Measurements from ENCODE around the gene ZHX3. TPM values are rescaled to one million over a fixed set of nuclear protein-coding genes. Genes with fewer than 3 reads are reported as not detected.

The ZHX3 gene
- total and polyA plus RNA-seq, 2 donors from 2014 or later = 24.7 to 153 TPM

DNA sequence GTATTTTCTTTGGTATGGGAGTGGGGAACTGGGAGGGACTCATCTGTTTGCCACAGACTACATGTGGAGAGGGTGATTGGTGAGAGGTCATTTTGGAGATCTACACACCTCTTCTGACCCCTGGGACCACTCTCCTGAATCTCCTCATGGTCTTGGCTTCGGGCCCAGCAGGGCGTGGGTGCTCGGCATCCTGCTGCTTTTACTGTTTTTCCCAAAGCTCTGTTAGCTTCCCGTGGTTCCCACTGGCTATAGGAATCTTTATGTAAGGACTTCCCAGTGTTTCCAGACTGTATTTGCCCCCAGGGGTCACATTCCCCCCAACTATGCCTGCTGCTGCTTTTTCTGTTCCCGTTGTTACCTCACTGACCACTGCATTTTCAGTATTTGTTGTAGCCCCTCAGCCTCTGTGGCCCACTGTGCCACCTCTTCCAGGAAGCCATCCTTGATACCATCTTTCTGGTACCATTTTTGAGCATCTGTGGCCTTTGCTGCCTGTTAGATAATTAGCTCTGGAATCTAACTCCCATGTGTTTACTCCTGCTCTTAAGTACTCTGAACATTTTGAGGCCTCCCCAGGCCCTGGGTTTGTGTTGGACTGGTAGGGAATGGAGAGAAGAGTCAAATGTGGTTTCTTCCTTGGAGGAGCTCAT lies 165.3 kb downstream of the ZHX3 start:
- H3K4me3 ChIP-seq (ENCODE audit: low read length in 3 of 3) = no peak overlapping the region
- H3K36me3 ChIP-seq (ENCODE audit: control insufficient read depth in 2 of 3, insufficient read depth in 3 of 3, low read length in 3 of 3) = no peaks in the 10 kb centered on the region
- H3K27me3 ChIP-seq (ENCODE audit: control insufficient read depth, insufficient read depth, low read length) = no peaks in the 10 kb centered on the region
- H3K9ac ChIP-seq (ENCODE audit: low read length in 3 of 3) = no peak overlapping the region
- no peaks in the 10 kb centered on the region for H3K9me3 ChIP-seq (ENCODE audit: control insufficient read depth in 2 of 3, insufficient read depth in 1 of 3, low read length in 3 of 3)
- peaks cover 0 to 45% (median 36%) of the 10 kb centered on the region in 3 donors for H3K4me1 ChIP-seq (ENCODE audit: control insufficient read depth in 2 of 3, insufficient read depth in 2 of 3, low read depth in 1 of 3, low read length in 3 of 3)
- FAIRE-seq (no peak), DNase-seq (peak in 1 of 5 donors; percentile 26)
- no peak overlapping the region for H3K27ac ChIP-seq (ENCODE audit: low read depth in 2 of 2, low read length in 2 of 2)
- TF ChIP-seq, protein P1, sequence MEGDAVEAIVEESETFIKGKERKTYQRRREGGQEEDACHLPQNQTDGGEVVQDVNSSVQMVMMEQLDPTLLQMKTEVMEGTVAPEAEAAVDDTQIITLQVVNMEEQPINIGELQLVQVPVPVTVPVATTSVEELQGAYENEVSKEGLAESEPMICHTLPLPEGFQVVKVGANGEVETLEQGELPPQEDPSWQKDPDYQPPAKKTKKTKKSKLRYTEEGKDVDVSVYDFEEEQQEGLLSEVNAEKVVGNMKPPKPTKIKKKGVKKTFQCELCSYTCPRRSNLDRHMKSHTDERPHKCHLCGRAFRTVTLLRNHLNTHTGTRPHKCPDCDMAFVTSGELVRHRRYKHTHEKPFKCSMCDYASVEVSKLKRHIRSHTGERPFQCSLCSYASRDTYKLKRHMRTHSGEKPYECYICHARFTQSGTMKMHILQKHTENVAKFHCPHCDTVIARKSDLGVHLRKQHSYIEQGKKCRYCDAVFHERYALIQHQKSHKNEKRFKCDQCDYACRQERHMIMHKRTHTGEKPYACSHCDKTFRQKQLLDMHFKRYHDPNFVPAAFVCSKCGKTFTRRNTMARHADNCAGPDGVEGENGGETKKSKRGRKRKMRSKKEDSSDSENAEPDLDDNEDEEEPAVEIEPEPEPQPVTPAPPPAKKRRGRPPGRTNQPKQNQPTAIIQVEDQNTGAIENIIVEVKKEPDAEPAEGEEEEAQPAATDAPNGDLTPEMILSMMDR (IDR thresholded peaks at IDR 0.05; ENCODE audit: borderline replicate concordance, extremely low read depth, insufficient read depth) = no peak
- intact Hi-C loops (cut with DNase I) = no loop called here

DNA sequence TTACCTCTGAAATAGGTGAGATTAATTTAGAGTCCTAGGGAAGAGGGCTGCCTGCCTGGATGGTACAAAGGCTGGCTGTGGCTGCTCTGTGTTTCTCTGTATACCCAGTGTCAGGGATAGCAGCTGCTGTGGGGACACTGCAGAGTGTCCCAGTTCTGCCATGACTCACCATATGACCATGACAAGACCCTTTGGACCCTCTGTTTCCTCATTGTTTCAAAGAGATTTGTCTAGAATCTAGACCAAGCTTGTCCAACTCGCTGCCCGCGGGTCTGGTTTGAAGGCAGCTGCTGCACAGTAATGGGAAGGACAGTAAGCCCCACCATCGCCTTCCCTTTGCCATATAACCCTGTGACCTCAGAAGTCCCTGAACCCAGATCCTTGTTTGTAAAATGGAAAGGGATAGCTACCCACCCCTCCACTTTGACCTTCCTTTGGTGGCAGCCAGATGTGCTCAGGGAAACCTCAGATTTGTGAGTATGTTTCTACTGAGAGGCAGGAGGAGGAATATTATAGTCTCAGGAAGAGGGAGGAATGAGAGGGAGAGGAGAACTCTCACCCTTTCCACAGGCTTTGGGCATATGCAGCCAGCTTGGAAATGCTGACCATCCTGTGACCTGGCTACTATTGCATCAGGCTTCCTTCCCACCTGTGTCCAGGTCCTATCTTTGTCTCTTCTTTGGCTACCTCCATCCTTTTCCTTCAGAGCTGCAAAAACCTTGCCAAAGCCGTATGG lies 166.2 kb downstream of the ZHX3 start:
- Histone ChIP-seq H3K9ac (ENCODE audit: low read length in 3 of 3) (no peak overlapping the region), H3K27me3 (ENCODE audit: control insufficient read depth, insufficient read depth, low read length) (no peaks in the 10 kb centered on the region), H3K27ac (ENCODE audit: low read depth in 2 of 2, low read length in 2 of 2) (peak overlapping the region in 1 of 2 donors; percentile 2), H3K4me1 (ENCODE audit: control insufficient read depth in 2 of 3, insufficient read depth in 2 of 3, low read depth in 1 of 3, low read length in 3 of 3) (peaks cover 0 to 46% (median 42%) of the 10 kb centered on the region in 3 donors), H3K4me3 (ENCODE audit: low read length in 3 of 3) (no peak overlapping the region), H3K9me3 (ENCODE audit: control insufficient read depth in 2 of 3, insufficient read depth in 1 of 3, low read length in 3 of 3) (no peaks in the 10 kb centered on the region), H3K36me3 (ENCODE audit: control insufficient read depth in 2 of 3, insufficient read depth in 3 of 3, low read length in 3 of 3) (no peaks in the 10 kb centered on the region)
- intact Hi-C loops (cut with DNase I) = no loop called here
- no peak for FAIRE-seq
- TF ChIP-seq, protein P1 (IDR thresholded peaks at IDR 0.05; ENCODE audit: borderline replicate concordance, extremely low read depth, insufficient read depth) = no peak
- peak in 1 of 5 donors; percentile 20 for DNase-seq

DNA sequence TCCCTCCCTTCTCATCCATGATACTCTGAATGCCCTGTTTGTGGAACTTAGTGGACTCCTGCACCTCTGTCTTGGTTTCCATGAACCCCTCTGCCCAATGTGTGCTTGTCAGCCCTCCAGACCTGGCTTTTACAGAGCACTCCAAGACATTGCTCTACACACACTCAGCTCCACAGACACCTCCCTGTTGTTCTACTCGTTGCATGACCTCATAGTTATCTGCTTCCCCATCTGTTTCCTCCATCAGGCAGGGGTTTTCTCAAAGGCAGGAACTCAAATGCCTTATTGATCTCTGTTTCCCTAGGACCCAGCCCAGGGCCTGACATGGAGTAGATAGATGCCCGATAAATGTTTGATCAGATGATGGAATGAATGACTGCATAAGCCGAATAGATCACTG lies 166.9 kb downstream of the ZHX3 start:
- intact Hi-C loops (cut with DNase I) = no loop called here
- H3K9ac ChIP-seq (ENCODE audit: low read length in 3 of 3) = no peak overlapping the region
- H3K27ac ChIP-seq (ENCODE audit: low read depth in 2 of 2, low read length in 2 of 2) = peak overlapping the region in 1 of 2 donors; percentile 2
- DNase-seq (peak in 1 of 5 donors; percentile 43), FAIRE-seq (no peak)
- no peaks in the 10 kb centered on the region for H3K27me3 ChIP-seq (ENCODE audit: control insufficient read depth, insufficient read depth, low read length)
- no peak overlapping the region for H3K4me3 ChIP-seq (ENCODE audit: low read length in 3 of 3)
- no peaks in the 10 kb centered on the region for H3K36me3 ChIP-seq (ENCODE audit: control insufficient read depth in 2 of 3, insufficient read depth in 3 of 3, low read length in 3 of 3)
- TF ChIP-seq, protein P1 (IDR thresholded peaks at IDR 0.05; ENCODE audit: borderline replicate concordance, extremely low read depth, insufficient read depth) = no peak
- H3K4me1 ChIP-seq (ENCODE audit: control insufficient read depth in 2 of 3, insufficient read depth in 2 of 3, low read depth in 1 of 3, low read length in 3 of 3) = peaks cover 0 to 52% (median 42%) of the 10 kb centered on the region in 3 donors
- H3K9me3 ChIP-seq (ENCODE audit: control insufficient read depth in 2 of 3, insufficient read depth in 1 of 3, low read length in 3 of 3) = no peaks in the 10 kb centered on the region

Data from kidney (tissue), 14 donors.